Measurements from ENCODE around the gene SLC12A8.

DNA sequence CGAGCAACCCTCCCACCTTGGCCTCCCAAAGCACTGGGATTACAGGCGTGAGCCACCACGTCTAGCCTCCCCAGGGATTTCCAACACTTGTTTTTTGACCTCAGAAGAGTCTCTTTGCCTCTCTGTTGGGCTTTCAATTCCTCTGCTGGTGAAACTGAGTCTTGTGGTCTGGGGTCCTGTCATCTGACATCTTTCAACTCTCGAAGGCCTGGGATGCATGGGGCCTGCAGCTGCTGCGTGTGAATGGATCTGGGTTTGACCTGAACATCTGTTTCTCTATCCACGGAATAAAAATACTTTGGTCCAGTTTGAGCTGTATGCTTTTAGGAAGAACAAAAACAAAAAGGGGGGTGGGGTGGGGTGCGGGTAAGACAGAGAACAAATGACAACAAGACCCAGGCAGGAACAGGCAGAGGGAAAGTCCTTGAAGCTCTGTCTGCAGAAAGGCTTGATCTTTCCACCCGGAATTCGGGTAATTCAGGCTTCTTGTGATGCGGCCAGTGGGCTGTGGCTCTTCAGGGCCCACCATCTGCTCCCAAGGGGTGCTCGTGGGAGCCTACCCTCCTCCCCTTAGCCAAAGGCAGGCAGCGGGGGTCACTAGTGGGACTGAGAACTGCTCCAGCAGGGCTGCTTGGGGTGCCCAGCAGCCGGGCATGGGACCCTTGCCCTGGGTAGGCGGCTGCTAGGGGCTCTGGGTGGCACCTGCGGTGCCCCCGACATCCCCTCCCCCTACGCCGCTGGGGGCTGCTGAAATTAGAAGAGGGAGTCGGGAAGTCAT is 71.5 kb downstream of the SLC12A8 start:
- TF ChIP-seq, protein P1, sequence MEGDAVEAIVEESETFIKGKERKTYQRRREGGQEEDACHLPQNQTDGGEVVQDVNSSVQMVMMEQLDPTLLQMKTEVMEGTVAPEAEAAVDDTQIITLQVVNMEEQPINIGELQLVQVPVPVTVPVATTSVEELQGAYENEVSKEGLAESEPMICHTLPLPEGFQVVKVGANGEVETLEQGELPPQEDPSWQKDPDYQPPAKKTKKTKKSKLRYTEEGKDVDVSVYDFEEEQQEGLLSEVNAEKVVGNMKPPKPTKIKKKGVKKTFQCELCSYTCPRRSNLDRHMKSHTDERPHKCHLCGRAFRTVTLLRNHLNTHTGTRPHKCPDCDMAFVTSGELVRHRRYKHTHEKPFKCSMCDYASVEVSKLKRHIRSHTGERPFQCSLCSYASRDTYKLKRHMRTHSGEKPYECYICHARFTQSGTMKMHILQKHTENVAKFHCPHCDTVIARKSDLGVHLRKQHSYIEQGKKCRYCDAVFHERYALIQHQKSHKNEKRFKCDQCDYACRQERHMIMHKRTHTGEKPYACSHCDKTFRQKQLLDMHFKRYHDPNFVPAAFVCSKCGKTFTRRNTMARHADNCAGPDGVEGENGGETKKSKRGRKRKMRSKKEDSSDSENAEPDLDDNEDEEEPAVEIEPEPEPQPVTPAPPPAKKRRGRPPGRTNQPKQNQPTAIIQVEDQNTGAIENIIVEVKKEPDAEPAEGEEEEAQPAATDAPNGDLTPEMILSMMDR (conservative IDR thresholded peaks at IDR 0.05; ENCODE audit: low read length): no peak
- no peak for TF ChIP-seq EZH2phosphoT487 (IDR thresholded peaks at IDR 0.05; ENCODE audit: borderline replicate concordance)

Measured in Loucy (cell line).